SH-SY5Y (cell line): ENCODE results near the gene GAPT.

Source experiments
- GATA2 ChIP-seq: IDR thresholded peaks from 2 replicates; pipeline ENCODE4 v1.6.1; 2011; ENCODE audit warnings: mild to moderate bottlenecking, low read depth, low read length
- GATA3 ChIP-seq: IDR thresholded peaks from 2 replicates; pipeline ENCODE4 v1.6.1; 2011; ENCODE audit warnings: low read depth, mild to moderate bottlenecking, low read length, moderate library complexity

DNA sequence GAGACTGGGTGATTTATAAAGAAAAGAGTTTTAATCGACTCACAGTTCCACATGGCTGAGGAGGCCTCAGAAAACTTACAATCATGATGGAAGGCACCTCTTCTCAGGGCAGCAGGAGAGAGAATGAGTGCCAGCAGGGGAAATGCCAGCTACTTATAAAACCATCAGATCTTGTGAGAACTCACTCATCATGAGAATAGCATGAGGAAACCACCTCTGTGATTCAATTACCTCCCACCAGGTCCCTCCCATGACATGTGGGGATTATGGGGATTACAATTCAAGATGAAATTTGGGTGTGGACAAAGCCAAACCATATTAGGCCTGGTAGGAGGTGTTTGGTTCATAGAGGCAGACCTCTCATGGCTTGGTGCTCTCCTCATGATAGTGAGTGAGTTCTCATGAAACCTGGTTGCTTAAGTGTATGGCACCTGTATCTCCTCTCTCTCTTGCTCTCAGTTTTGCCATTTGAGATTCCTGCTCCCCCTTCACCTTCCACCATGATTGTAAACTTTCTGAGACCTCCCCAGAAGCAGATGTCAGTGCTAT is 39.8 kb downstream of the GAPT start:
- TF ChIP-seq GATA2 (no peak), GATA3 (no peak)
